HG03064 (cell line): ENCODE data around the gene TRMT2A.

ENCODE experiments used
- ATAC-seq: cut with Tn5 transposase; IDR thresholded peaks from one replicate; pipeline ENCODE4 v1.9.1; 2021; ENCODE audit warnings: low read depth; ENCODE audit not compliant: unreplicated experiment

TRMT2A gene

DNA sequence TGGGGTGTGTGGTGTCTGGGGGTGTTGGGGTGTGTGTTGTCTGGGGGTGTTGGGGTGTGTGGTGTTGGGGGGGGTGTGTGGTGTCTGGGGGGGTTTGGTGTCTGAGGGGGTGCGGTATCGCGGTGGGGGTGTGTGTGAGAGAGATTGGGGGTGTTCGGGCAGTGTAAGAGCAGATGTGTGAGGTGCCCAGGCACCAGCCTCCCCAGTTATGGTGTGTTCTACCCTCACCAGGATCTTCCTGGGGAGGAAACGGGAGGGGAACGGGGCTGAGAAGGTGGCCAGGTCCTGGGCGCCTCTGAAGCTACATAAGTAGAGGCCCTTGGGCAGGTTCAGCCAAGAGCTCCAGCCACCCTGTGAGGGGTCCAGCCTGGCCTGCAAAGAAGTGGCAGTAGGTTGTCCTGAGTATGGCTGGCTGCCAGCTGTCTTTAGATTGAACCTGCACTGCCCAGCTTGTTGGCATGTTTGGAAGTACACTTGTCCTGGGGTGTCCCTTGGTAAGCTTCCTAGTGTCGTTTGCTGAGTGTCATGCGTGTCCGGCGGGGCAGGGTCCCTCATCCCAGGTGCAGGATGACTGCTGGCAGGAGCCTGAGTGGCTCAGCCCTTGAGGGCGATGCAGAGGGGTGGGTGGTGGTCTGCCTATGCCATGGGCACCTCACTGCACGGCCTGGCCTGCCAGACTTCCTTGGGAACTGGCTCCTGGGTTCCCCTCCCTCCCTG lies 6.5 kb upstream of the TRMT2A start:
- ATAC-seq = no peak

- no peak for ATAC-seq
These were observed 4.9 kb upstream of the TRMT2A start for GRCh38 chr22:20121856-20122415.

- ATAC-seq = no peak
These were observed 1.4 kb upstream of the TRMT2A start for GRCh38 chr22:20118300-20119020.

DNA sequence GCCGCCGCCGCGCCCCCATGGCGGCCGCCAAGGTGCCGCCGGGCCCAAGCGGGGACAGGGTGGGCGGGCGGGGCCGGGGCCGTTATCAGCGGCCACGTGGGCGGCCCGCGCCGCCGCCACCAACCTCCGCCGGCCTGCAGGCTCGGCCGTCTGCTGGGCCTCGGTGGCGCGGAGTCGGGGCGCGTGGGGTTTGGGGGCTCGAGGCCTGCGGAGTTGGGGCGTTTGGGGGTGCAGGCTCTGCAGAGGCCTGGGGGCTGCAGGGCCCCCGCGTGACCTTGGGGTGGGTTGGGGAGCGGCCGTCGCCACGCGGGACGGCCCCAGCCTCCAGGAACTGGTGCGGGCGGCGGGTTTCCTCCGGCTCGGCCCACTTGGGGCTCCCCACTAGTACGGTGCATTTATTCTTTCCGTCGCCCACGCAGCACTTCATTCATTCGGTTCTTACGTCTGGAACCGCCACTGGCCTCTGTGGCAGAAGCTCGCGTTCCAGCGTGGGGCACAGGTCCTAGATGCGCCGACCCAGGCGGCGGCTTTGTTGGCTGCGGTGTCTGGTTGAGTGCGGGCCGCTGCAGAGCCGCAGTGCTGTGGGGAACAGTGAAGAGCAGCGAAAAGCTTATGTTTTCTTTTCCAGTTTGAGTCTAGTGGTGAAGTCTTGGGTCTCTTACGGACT lies 740 bp upstream of the TRMT2A start:
- ATAC-seq = peak; percentile 19

- peak; percentile 5 for ATAC-seq
These were observed 563 bp downstream of the TRMT2A start for GRCh38 chr22:20116376-20116950.

- ATAC-seq = no peak
These were observed 1.2 kb downstream of the TRMT2A start, which contains the start of gene RANBP1 for GRCh38 chr22:20115691-20116375. RANBP1 (plus strand) TSS chr22:20116104; CDS start chr22:20116185, 81 bp downstream.

DNA sequence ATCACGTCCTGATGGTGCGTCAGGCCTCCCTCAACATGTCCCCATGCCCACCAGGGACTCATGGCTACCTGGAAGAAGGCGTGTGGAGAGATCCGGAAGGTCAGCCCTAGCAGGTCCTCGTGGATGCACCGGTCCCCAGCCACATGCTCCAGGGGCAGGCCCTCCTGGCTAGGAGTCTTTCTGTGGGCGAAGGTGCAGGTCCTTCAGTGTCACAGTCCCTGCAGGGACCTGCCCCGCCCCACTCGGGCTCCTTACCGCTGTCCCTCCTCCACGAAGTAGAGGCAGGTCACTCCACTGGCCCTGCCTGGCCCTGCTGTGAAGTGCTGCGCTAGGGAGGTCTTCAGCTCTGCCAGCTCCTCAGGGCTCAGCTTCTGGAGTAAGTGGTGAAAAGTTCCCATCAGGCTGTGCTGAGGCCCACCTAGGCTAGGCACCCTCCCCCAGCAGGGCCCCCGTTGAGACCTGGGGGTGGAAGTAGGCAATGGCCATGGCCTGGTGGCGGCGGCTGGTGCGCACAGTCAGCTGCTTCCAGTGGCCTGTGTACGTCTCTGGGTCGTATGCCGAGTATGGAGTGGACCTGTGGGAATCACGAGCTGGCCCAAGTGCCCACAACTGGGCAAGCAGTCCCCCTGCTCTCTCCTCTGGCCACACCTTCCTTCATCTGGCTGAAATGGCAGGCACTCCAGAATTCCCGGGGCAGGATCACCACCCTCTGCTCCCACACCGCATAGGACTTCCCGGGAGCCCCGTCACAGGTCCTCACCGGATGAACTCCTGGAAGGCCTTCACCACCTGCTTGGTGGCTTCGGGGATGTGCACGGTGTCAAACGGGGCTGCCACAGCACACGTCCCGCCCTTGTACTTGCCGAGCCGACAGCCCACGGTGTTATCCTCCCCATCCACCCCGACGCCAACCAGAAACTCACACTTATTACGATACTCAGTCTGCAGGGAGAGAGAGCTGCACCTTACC lies 2.2 kb downstream of the TRMT2A start:
- no peak for ATAC-seq

DNA sequence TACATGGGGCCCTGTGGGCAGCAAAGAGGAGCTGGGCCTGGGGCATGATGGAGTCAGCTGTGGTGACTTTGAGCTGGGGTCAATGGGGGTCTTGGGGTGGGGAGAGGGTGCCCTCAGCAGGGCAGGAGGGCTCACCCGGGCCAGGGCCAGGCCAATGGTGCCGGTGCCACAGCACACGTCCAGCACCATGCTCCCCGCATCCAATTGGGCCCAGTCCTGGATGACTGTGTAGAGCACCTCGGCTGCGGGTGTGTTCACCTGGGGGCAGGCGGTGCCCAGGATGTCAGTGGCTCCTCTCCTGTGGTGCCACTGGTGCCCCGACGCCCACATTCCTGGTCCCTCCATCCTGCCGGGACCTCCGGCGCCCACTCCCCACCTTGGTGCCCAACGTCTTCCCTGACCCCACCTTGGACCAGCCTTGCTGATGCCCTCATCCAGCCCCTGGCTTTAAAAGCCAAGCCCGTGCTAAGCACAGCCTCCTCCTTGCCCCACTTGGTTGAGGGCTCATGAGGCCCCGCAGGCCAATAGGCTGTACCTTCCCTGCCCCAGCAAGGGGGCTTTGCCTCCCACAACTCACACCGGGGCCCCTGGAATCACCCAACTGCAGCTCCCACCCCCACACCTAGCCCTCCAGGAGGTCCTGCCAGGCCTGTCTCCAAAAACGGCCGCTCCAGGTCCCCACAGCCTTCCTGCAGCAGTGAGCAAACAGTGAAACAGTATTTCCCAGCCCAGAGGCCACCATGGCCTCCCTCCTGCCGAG lies 3.3 kb downstream of the TRMT2A start:
- ATAC-seq = no peak

DNA sequence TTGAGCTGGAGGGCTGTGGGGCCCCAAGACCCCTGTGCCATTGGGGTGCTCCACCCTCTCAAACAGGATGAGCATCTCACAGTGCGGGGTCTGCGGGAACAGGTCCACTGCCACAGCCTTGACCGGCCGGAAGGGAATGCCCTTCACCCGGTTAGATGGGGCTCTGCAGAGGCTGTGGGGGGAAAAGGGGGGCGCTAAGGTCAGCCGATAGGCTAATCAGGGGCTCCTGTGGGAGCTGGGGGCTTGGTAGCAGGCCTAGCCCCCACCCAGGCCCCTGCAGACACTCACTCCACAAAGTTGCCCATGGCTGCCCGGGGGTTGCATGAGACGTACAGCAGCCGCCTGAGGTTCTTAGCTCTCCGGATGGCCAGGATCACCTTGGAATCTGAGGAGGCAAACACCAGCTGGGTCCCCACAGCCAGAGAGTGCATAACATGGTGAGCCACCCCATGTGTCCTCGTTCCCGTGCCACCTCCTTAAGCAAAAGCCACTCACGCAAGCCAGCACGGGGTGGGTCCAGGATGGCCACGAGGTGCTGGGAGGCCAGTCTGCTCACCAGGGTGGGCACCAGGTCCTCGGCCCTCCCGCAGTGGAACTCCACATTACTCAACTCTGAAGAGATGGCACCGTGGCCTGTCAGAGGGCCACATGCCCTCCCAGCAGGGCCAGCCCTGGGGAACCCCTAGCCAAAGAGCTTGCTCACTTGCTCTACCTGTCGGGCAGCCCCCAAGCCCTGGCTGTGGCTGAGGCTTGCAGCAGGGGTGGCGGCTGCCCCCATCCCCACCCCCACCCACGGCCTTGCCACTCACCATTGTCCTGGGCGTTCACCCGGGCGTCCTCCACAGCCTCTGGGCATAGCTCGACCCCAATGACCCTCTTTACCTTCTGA lies 4.2 kb downstream of the TRMT2A start:
- no peak for ATAC-seq

DNA sequence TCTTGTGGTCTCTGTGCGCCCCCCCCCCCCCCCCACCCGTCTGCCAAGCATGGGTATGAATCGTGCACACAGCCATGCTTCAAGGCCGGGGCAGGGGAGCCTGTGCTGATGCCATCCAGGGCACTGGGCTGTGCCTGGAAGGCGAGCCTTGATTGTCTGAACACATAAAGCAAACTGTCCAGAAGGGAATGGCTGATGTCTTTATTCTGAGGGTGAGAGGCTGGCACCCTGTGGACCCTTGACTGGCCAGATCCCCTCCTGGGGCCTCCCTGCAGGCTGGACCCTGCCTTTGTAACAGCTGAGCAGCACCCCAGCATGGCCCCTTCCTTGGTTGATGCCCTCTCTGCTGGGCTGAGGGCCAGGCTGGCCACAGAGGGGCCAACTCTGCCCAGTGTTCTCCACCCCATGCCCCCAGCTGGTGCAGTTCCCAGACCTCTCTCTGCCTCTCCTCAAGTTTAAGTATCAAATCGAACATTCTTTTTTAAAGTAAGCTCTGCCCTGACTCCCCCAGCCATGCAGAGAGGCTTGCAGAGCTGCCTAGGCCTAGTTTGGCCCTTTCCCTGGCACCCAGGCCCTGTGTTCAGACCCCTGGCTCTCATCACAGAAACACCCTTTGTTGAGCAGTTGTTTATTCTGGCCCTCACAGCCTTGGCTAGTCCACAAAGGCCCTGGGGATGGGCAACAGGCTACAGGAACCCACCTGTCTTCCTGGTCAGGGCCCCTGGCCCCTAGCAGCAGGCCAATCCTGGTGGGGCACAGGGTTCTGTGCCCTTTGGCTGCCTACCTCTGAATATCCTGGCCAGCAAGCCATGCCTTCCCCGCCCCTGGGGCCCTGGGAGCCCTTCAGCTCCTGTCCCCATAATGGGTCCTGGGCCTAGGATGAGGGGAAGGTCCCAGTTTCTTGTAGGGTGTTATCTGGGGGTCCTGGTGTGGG lies 5.1 kb downstream of the TRMT2A start:
- no peak for ATAC-seq

DNA sequence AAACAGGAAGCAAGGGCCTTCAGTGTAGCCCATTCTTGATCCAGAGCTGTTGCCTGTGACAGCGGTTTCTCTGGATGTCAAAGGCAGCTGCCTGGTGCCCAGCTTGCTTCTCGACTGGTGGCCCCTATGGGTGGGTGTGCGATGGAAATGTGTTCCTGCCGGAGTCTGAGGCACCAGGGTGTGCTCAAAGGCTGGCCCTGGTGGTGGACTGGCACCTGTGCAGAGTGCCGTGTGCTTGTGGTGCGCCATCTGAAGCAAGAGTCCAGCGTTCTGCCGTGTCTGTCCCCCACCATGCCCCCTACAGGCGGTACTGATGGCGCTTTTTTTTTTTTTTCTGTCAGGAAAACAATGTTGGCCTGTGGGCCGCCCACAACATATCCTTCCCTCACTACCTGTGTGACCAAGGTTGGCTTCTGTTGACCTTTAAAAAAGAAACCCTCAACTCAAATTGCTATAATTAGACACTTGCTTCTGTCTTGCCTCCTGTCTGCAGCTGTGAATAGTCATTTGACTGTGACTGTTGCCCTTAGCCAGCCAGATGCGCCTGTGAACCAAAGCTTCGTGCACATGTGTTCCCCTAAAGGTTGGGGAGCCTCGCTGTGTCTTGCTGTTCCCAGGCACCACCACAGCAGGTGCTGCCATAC lies 5.9 kb downstream of the TRMT2A start:
- no peak for ATAC-seq

- no peak for ATAC-seq
These were observed 6.6 kb downstream of the TRMT2A start for GRCh38 chr22:20110359-20110985.

- no peak for ATAC-seq
These were observed 7.3 kb downstream of the TRMT2A start for GRCh38 chr22:20109411-20110358.

- ATAC-seq = no peak
These were observed 8.2 kb downstream of the TRMT2A start for GRCh38 chr22:20108757-20109230.
